ENCODE data around the gene RNF150. TPM values are rescaled to one million over a fixed set of nuclear protein-coding genes. Genes with fewer than 3 reads are reported as not detected.
"Not testable (repeated sequence)": the region's sequence is repeated elsewhere in the genome, so short reads cannot be mapped to it uniquely, and the experiment has no call there.

RNF150 gene
- 14.0 TPM for polyA plus RNA-seq (2013, experiment 1 of 2; ENCODE audit: insufficient read length)
- 13.5 TPM for polyA plus RNA-seq (2013, experiment 2 of 2; ENCODE audit: insufficient read length)

DNA sequence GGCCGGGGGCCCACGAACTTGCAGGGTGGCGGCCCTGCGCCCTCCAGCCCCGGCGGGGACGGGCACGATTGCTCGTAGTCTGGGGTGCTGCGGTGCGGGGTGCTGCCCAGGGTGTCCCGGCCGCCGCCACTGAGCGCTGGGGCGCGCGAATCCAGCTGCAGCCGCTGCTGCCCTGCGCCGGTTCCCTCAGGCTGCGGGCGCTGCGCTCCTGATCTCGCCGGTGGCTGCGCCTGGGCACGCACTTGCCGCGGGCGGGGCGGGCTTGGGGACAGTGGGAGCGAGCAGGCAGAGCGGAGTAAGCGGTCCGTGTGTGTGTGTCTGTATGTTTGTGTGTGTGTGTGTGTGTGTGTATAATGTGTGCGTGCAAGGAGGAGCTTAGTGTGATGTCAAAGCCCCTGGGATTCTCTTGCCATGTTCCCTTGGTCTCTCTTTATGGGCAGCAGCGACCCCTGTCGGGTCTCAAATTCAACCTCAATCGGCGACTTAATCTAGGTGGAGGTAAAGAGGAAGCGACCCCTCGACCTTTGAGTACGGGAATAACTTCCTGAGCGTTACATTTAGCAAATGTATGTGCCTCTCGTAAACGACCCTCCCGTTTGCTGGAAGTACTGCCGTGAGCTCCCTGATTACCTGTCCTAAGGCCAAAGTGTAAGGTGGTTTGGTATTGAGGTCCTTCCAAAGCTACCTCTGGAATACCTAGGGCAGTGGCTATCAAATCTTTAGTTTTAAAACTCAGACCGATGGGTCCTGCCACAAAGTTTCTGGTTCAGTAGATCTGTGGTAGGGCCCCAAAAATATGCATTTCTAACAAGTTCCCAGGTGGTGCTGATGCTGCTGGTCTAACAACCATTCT is at the start of gene RNF150:
Gene RNF150, minus strand, starts transcription at position 324 of the 853 bp plus-strand sequence.
- peak; percentile 92 for DNase-seq

DNA sequence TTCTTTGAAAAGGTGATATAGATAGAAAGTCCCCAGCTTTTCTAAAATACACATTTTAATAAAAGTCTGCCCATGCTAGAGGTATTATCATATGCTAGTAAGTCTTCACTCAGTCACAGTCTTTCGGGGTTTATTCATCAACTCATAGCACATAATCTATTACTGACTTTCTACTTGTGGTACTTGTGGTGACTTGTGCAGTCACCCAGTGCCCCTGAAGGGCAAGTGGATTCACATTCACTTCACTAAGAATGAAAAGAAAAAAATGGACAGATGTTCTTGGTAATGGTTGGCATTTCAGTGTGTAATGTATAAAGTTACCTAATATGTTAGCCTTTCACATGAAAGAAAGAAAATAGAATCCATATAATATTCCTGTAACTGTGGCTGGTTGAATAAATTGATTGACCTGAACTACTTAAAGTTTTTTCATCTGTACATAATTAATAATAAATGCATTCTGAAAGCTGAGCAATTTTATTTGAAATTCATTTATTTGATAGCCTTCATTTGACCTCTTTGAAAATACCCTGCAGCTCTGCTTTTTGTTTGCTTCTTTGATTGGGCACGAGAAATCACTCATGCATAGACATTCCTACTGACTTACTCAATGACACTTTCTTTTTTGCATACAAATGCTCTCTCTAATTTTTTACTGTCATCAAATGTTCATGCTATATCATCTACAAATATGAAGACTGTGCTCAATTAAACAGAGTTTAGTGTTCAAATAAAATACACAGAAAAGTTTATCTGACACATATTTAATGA is 47.9 kb upstream of the RNF150 start:
- peak; percentile 3 for DNase-seq

DNA sequence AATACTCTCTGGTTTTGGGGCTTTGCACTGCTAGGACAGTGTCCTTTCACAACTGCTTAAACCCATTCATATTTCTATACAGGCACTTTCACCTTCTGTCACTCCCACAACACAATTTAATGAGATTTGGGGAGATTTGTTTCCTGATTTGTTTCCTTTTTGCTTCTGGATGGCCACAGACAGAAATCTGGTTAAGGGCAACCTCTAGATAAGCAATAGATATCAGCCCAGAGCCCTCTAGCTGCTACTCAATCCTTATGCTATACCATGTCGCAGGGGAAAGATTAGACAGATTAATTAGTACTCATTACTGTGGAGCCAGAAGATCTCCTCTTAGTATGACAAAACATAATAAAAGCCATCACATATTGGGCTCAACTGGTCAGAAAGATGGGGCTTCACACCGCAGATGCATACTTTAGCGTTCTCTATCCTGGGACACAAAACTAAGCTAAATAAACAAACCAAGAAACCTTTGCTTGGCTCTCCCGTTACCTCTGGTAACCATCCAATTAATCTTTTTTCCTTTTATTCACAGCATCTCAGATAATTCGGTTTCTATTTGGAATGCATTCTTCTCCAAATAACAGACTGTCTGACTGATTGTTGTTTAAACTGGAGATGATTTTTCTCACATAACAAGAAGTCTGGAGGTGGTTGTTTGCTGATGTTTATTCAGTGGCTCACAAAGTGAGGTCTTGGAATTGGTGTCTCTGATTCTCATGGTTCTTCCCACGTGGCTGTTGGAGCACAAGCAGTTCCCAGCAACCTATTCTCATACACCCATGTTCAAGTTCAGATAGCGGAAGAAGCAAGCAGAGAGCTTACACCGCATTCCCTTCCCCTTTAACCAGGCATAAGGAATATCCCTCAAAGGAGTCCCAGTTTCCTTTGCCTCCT is 46.5 kb upstream of the RNF150 start:
- DNase-seq: no peak

DNA sequence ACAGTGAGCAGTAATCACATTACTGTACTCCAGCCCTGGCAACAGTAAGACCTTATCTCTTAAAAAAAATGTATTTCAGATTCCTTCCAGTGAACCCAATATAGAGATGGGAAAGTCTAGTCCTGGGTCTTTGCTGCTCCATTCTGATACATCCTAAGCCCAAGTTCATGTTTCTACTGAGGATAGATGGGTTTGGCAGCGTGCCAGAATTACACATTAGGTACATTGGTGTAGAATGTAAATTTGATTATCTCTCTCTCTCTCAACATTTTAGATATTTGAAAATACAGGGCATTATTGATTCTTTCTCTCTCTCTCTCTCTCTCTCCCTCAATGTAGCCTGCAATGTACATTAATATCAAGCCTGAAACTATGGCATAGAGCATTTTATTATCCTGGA is 43.9 kb upstream of the RNF150 start:
- no peak for DNase-seq

DNA sequence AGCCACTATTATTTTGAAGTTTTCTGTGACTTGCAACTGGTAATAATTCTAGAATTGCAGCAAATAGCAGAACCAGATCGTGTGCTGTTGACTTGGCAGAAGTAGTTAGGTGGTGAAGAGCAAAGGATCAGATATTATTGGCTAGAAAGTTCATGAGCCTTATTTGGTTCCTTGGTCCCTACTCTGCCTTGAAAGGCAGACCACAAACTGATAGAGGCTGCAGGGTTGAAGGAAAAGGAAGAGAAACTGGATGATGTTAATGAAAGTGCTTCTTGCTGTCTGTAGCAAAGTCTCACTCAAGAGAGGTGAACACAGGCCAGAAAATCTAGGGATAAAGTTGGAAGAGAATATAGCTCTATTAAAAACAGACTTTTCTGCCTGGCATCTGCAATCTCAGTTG is 41.2 kb upstream of the RNF150 start:
- DNase-seq: no peak

DNA sequence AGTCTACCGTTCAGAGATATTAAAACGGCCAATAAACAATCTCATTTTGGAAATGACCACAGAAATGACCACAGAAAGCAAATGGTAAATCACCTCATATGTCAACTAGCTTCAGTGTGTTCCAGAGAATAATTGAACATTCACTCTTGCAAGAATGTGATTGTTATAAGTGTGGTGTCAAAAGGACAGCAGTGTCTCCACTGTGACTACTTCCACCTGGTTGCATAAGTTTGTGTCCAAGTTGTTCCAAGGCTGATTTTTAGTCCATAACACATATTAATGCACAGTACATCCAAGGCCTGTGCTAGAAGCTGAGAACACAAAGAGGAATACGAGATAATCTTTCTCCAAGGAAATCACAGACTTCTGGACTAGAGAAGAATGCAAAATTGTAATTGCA is 37.4 kb upstream of the RNF150 start:
- DNase-seq: no peak

DNA sequence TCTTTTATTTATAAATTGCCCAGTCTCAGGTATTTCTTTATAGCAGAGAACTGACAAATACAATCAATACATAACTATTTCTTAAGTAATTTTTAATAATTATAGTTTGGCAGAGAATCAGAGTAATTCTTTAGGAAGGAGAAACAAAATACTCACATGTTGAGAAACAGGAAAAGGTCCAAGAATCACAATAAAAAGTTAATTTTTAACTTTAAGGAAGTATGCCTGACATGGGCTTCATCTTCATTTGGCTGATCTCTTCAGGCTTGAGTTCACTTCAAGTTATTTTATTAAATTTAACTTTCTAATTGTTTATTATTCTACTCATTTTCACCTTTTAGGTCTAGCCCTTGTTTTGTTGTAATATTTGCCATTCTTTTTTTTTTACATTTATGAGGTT is 36.1 kb upstream of the RNF150 start:
- no peak for DNase-seq

DNA sequence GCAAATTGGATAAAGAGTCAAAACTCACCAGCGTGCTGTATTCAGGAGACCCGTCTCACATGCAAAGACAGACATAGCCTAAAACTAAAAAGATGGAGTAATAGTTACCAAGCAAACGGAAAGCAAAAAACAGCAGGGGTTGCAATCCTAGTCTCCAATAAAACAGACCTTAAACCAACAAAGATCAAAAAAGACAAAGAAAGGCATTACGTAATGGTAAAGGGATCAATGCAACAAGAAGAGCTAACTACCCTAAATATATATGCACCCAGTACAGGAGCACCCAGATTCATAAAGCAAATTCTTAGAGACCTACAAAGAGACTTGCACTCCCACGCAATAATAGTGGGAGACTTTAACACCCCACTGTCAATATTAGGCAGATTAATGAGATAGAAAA is 31.7 kb upstream of the RNF150 start:
- DNase-seq: not testable (repeated sequence)

DNA sequence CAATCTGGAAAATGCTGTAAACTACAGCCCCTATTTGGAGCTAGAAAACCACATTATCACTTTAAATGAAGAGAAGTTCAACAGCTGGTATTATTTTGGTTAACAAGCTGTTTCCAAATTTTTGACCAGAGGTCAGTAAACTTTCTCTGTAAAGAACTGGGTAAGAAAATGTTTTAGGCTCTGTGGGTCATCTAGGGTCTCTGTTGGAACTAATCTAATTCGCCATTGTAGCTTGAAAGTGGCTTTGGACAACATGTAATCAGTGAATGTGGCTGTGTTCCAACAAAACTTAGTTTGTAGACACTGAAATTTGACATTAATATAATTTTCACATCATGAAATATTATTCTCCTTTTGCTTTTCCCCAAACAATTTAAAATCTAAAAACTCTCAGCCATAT is 25.8 kb upstream of the RNF150 start:
- DNase-seq: no peak

DNA sequence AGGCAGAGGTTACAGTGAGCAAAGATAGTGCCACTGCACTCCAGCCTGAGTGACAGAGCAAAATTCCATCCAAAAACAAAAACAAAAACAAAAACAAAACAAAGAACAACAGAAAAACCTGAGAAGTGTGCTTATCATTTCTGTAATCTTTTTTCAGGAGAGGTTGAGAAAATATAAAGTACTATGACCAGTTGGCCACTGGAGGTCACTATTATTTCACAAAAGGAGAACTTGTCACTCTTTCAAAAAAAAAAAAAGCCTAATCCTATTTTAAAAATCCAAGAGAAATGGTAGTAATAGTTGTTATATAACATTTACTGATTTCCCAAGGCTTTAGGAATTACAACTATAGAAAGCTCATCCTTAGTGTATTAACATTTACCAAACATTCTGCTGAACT is 24.9 kb upstream of the RNF150 start:
- DNase-seq: peak; percentile 41

DNA sequence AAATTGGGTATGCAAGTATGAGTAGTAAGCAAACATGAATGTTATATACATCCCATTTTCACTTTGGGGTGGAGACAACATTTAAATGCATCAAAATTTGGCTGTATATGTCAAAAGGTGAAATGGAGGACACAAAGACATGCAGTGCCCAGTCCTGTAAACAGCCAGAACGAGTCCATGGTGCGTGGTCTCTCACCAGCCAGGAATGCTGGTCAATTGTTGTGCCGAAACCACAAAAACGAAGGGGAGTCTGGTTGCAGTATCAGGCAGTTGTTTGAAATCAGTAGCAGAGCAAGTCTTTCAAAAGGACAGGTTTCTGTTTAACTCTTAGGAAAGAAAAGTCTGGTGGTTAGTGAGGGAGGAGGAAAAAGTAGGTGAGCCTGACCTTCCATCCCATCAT is 22.3 kb upstream of the RNF150 start:
- DNase-seq: no peak

DNA sequence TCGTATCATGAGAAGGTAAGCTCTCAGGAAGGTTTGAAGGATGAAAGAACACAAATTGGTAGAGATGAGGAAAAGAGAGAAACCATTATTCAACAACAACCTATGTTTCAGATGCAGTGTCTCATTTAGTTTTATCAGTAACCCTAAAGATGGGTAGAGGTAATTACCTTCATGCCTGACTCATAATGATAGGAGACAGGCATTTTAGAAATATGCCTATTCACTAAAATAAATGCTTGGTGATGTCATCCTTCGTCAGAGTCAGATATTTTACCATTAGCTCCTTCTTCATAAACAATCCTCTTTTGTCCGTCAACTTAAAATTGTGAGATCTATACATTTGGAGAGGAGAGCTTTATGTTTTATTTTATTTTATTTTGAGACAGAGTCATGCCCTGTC is 21.5 kb upstream of the RNF150 start:
- DNase-seq: no peak

DNA sequence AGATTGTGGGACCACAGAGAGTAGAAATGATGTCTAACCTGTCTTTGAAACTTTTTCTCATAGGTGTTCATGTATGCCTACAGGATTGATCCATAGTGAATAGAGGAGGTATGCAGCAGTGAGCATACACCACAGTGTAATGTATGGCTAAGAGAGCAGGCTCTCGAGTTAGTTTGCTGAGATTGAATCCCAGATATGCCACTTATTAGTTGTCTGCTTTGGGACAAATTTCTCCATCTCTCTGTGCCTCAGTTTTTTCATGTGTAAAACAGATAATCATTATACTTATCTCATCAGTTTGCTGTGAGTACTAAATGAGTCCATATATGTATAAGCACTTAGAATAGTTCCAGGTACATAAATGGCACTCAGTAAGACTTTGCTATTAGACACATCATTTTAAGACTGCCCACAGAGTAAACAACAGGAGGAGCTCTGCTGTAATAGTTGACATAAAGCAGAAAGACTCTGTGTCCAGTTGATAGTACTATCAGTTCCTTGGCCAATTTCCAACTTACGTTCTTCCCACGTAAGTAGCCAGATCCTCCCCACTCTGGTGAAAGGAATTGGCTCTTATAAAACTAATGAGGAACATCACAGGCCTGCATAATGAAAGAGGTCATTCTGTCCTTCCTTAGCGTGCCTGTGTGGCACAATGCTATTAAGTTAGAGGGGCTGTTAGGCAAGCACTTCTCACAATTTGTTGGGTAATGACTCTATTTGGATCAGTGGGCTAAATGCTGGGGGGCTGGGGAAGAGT is 20.7 kb upstream of the RNF150 start:
- DNase-seq: no peak

DNA sequence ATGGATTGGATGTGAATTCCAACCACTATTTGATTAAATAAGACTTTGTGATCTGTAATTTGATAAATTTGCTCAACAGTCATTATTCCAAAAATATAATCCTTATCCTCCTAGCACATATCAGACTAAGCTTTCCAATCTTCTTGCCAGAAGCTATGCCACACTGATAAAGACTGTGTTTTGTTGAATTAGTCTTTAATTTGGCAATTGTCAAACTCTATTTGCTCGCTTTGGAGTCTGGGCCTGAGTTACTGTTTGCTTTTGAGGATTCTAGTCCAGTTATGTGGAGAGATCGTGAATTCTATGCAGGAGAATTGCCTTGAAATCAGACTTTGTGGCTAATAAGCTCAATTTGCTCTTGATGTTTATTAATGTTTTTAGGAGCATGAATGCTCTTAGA is 10.9 kb upstream of the RNF150 start:
- no peak for DNase-seq

DNA sequence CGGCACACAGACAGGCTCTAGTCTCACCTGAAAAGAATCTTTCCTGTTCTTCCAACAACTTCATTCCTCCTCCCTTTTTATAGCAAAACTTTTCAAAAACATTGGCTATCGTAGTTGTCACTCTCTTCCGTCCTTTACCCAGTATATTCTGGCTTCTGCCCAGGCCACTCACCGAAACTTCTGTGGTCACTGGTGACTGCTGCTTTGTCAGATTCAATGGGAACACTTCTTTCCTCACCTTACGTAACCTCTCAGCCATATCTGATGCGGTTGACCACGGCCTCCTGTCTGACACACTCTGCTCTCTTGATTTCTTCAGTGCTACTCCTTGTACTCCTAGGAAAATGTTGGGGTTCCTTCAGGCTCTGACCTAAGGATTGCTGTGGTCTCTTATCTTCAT is 9.2 kb upstream of the RNF150 start:
- no peak for DNase-seq

DNA sequence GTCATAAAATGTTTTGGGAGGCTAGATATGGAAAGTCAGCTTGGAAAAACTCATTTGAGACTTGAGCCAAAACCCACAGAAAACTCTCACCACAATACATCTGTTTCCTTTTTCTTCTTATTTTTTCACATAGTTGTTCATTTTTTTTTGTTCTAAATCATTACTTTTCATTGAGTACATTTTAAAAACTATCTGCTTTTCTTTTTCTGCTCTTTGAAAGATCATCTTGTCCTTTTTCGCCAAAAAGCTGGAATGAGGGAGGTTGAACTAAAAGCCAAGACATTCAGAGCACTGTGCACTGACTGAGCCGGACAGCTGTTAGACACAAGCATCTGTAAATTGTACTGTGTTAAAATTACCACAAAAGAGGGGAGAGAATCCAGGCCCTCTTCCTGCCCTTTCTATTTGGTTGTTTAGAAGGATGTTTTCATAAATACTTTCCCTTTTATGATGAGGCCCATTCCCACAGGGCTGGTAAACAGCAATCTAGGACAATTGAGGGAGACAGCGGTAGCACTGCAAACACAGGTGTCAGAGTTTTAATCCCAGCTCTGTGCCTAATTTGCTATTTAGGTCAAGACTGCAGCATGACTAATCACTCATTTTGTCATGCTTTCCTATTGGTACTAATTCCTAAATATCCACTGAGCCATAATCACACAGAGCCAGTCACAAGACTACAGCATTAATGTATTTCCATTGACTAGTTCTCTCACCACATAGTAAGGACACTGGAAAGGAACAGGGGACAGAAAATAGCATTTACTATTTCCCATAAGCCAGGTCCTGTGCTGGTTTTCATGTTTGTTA is 7.3 kb upstream of the RNF150 start:
- DNase-seq: peak; percentile 38

DNA sequence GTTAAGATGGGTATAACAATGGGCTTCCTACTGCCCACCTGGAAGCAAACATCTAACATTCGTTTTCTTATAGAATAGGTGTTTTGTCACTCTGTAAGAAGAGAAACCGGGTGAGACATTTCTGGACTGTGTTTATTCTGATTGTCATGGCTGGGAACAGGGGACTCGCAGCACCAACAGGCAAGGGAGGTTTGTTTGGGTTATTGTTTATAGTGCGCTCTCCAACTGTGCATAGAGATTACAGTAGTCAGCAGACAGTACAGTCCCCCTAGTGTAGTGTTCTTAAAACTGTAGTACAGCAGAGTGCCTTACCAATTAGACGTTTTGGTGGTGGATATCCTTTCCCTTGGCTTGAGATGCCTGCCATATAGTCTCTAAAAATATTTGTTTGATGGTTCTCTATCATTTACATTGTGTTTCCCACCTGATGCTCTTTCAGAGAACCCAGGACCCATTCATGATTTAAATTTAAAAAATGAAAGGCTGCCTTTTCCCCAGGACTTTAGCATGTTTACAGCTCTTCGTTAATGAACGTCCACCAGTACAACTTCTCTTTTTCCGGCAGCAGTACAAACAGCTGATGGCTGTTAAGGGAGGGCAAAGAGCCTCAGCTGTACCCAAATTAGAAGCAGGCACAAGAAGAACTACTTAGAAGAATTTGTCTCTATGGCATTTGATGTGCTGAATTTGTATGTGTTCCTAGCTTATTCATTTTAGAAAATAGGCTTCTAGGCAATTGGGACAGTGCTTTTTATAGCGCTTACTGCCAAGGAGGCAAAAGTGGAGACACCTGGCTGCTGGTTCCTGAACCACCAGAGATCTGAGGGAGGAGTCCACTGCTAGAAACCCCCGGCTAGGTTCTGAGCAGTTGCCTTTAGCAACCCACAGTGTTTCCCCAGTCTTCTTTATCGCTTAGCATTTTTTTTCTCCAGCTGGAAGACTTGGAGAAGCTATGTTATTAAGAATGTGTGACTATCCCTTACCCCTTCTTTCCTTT is 1.0 kb upstream of the RNF150 start:
- DNase-seq: peak; percentile 28

DNA sequence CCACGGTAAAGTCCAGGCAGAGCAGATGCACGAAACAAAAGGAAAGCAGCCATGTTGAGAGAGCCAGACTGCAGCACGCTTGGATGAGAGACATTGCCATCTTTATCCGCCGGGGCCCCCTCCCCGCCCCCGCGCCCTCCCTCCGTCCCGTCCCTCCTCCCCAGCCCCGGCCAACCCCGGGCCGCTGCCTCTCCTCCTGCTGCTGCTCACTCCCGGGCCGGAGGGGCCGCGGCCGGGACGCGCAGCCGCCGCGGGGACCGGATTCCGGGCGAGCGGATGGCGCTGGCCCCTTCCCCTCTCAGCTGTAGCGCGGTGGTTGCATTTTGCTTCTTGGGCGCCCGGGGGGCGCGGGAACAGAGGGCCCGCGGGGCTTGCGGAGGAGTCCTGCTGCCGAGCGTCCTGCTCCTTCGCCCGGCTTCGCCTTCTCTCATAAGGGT is 542 bp downstream of the RNF150 start:
- peak; percentile 43 for DNase-seq

DNA sequence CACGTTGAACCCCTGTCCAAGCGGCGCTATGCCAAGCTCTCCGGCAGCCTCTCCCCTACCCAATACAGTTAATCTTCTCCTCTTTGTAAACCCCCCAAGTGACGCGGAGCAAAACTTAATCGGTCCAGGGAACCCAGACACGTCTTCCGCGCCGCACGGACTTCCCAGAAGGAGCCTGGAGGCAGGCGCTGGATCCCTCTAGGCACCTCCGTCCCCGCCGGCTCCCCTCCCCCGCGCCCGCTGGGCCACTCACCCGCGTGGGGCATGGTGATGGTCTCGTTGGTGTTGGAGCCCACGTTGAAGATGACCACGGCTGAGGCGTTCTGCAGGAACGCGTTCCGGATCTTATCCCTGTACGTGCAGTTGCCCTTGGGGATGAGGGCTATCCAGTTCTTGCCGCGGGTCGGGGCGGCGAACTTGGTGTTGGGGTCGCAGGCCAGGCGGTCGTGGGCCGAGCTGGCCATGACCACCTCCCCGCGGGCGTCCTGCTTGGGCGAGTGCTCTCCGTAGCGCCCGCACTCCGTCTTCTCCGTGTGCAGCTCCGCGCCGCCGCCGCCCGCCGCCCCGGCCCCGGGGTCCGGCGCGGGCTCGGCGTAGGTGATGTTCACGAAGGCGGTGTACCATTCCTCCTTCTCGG is 1.1 kb downstream of the RNF150 start:
- DNase-seq: peak; percentile 18

Data from fibroblast of skin of abdomen (primary cell).